NCI-H1048 (cell line): ENCODE data around the gene TOX3.

Experiments
- DNase-seq: peaks from one replicate; lab custom pipeline; 2025; lab: John Stamatoyannopoulos, UW

TOX3 gene

GRCh38 chr16:52451971-52452421 lies 94.9 kb downstream of the TOX3 start:
- DNase-seq = no peak

GRCh38 chr16:52450916-52451315 lies 96.0 kb downstream of the TOX3 start:
- DNase-seq = no peak

- DNase-seq = no peak
Measured at GRCh38 chr16:52450241-52450640, 96.7 kb downstream of the TOX3 start.

GRCh38 chr16:52446080-52446479 lies 100.9 kb downstream of the TOX3 start:
- DNase-seq = no peak

GRCh38 chr16:52441886-52442285 lies 105.1 kb downstream of the TOX3 start:
- no peak for DNase-seq

GRCh38 chr16:52440248-52440647 lies 106.7 kb downstream of the TOX3 start:
- no peak for DNase-seq

GRCh38 chr16:52439750-52440149 lies 107.2 kb downstream of the TOX3 start:
- DNase-seq = no peak

GRCh38 chr16:52439171-52439701 lies 107.7 kb downstream of the TOX3 start:
- no peak for DNase-seq

GRCh38 chr16:52437277-52437670 lies 109.7 kb downstream of the TOX3 start:
- DNase-seq = no peak

GRCh38 chr16:52436339-52437276 lies 110.3 kb downstream of the TOX3 start:
- no peak for DNase-seq

GRCh38 chr16:52434224-52434623 lies 112.7 kb downstream of the TOX3 start:
- DNase-seq = no peak

GRCh38 chr16:52433643-52434042 lies 113.3 kb downstream of the TOX3 start:
- no peak for DNase-seq

GRCh38 chr16:52424591-52424990 lies 122.4 kb downstream of the TOX3 start:
- DNase-seq = no peak

- no peak for DNase-seq
Measured at GRCh38 chr16:52422307-52422706, 124.6 kb downstream of the TOX3 start.

GRCh38 chr16:52418201-52418600 lies 128.7 kb downstream of the TOX3 start:
- no peak for DNase-seq

GRCh38 chr16:52416888-52417287 lies 130.1 kb downstream of the TOX3 start:
- DNase-seq = no peak

GRCh38 chr16:52411011-52411410 lies 135.9 kb downstream of the TOX3 start:
- DNase-seq = no peak

- no peak for DNase-seq
Measured at GRCh38 chr16:52408191-52408845, 138.6 kb downstream of the TOX3 start.

GRCh38 chr16:52407778-52408177 lies 139.2 kb downstream of the TOX3 start:
- DNase-seq = no peak

GRCh38 chr16:52405441-52405840 lies 141.5 kb downstream of the TOX3 start:
- DNase-seq = no peak

GRCh38 chr16:52404546-52404945 lies 142.4 kb downstream of the TOX3 start:
- DNase-seq = no peak

- DNase-seq = no peak
Measured at GRCh38 chr16:52399116-52399515, 147.8 kb downstream of the TOX3 start.

GRCh38 chr16:52398491-52398960 lies 148.4 kb downstream of the TOX3 start:
- no peak for DNase-seq
